Stimulated activated CD4-positive, alpha-beta T cell treated with anti-CD3 and anti-CD28 coated beads, Interleukin-4, amount 100 ng/mL, for 1 hour (primary cell): ENCODE measurements around the gene AKT3.
"Not testable (repeated sequence)": the region's sequence is repeated elsewhere in the genome, so short reads cannot be mapped to it uniquely, and the experiment has no call there.

ENCODE experiments used
- DNase-seq: peaks from one replicate; pipeline ENCODE4 v3.0.0-alpha.2; 2020

Gene AKT3

GRCh38 chr1:243837907-243838535, 12.0 kb downstream of the AKT3 start:
- no peak for DNase-seq

GRCh38 chr1:243834130-243834529, 15.9 kb downstream of the AKT3 start:
- DNase-seq = no peak

- DNase-seq = no peak
Observed at GRCh38 chr1:243831463-243831862, 18.6 kb downstream of the AKT3 start.

GRCh38 chr1:243827206-243827605, 22.8 kb downstream of the AKT3 start:
- DNase-seq = no peak

- DNase-seq = not testable (repeated sequence)
Observed at GRCh38 chr1:243824907-243825306, 25.1 kb downstream of the AKT3 start.

- no peak for DNase-seq
Observed at GRCh38 chr1:243821177-243821680, 28.8 kb downstream of the AKT3 start.

- no peak for DNase-seq
Observed at GRCh38 chr1:243819438-243819839, 30.6 kb downstream of the AKT3 start.

GRCh38 chr1:243818978-243819377, 31.1 kb downstream of the AKT3 start:
- DNase-seq = no peak

GRCh38 chr1:243814718-243815117, 35.3 kb downstream of the AKT3 start:
- no peak for DNase-seq

- not testable (repeated sequence) for DNase-seq
Observed at GRCh38 chr1:243807346-243807745, 42.7 kb downstream of the AKT3 start.

- DNase-seq = no peak
Observed at GRCh38 chr1:243806310-243806709, 43.7 kb downstream of the AKT3 start.

GRCh38 chr1:243802736-243803135, 47.3 kb downstream of the AKT3 start:
- DNase-seq = no peak

GRCh38 chr1:243801378-243801777, 48.7 kb downstream of the AKT3 start:
- no peak for DNase-seq

- DNase-seq = no peak
Observed at GRCh38 chr1:243799908-243800307, 50.1 kb downstream of the AKT3 start.

- no peak for DNase-seq
Observed at GRCh38 chr1:243798726-243799125, 51.3 kb downstream of the AKT3 start.

GRCh38 chr1:243796016-243796415, 54.0 kb downstream of the AKT3 start:
- DNase-seq = no peak

GRCh38 chr1:243793298-243793697, 56.7 kb downstream of the AKT3 start:
- no peak for DNase-seq

- DNase-seq = no peak
Observed at GRCh38 chr1:243792891-243793290, 57.2 kb downstream of the AKT3 start.

GRCh38 chr1:243792401-243792800, 57.6 kb downstream of the AKT3 start:
- no peak for DNase-seq

GRCh38 chr1:243791586-243792267, 58.3 kb downstream of the AKT3 start:
- no peak for DNase-seq

- DNase-seq = no peak
Observed at GRCh38 chr1:243790404-243790803, 59.6 kb downstream of the AKT3 start.

GRCh38 chr1:243786531-243786930, 63.5 kb downstream of the AKT3 start:
- DNase-seq = no peak

- no peak for DNase-seq
Observed at GRCh38 chr1:243784506-243784905, 65.5 kb downstream of the AKT3 start.

- DNase-seq = no peak
Observed at GRCh38 chr1:243783714-243784113, 66.3 kb downstream of the AKT3 start.
